OCI-M1 (cell line): ENCODE results near the gene MRPS7.

ENCODE experiments used
- DNase-seq: peaks from one replicate; lab custom pipeline; 2025; lab: John Stamatoyannopoulos, UW

The MRPS7 gene

GRCh38 chr17:75261336-75262111 is at the start of gene MRPS7, which contains the start of gene GGA3:
Gene MRPS7 (plus strand): TSS chr17:75261879. CDS start chr17:75261901, 22 bp downstream.
Gene GGA3 (minus strand): TSS chr17:75261606. CDS start chr17:75261587, 19 bp downstream.
- peak; percentile 96 for DNase-seq

DNA sequence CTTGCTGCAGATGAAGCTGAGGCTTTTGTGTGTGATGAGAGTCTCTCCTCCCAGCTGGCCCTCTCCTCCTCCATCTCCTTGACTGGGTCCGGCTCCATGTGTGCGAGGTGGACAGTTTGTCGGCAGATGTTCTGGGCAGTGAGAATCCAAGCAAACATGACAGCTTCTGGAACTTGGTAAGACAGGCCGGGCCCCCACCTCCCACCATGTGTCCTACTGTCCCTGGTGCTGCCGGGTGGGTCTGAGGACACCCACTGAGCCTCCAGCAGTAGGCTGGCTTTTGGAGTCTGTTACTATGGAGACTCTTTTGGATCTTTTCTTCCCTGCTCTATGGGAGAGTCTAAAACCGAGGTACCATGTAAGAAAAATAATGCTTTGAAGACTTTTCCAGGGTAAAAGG is 43.5 kb upstream of the MRPS7 start:
- no peak for DNase-seq

GRCh38 chr17:75219815-75220214 is 41.9 kb upstream of the MRPS7 start:
- no peak for DNase-seq

DNA sequence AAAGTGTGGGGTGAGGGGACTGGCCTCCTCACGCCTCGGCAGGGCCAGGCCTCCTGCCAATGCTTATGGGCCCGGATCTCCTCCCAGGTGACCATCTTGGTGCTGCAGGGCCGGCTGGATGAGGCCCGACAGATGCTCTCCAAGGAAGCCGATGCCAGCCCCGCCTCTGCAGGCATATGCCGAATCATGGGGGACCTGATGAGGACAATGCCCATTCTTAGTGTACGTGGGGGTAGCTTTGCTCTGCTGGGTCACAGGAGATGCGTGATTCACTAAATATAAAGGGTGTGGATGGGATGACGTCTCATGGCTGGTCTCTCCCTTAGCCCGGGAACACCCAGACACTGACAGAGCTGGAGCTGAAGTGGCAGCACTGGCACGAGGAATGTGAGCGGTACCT is 36.7 kb upstream of the MRPS7 start:
- no peak for DNase-seq

DNA sequence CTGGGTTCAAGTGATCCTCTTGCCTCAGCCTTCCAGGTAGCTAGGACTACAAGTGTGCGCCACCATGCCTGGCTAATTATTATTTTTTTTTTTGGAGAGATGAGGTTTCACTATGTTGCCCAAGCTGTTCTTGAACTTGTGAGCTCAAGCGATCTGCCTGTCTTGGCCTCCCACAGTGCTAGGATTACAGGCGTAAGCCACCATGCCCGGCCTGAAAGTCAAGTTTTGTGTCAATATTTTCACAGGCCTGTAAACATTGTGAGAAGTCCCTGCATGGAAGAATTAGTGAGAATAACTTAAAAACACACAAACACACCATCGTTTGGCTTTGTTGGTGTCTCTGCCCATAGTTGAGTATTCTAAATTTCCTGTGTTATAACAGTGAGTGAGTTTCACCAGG is 34.0 kb upstream of the MRPS7 start:
- no peak for DNase-seq

- no peak for DNase-seq
Observed at GRCh38 chr17:75228305-75228704, 33.4 kb upstream of the MRPS7 start.

GRCh38 chr17:75228847-75229246 is 32.8 kb upstream of the MRPS7 start:
- DNase-seq = no peak

GRCh38 chr17:75231071-75231470 is 30.6 kb upstream of the MRPS7 start:
- DNase-seq = no peak

DNA sequence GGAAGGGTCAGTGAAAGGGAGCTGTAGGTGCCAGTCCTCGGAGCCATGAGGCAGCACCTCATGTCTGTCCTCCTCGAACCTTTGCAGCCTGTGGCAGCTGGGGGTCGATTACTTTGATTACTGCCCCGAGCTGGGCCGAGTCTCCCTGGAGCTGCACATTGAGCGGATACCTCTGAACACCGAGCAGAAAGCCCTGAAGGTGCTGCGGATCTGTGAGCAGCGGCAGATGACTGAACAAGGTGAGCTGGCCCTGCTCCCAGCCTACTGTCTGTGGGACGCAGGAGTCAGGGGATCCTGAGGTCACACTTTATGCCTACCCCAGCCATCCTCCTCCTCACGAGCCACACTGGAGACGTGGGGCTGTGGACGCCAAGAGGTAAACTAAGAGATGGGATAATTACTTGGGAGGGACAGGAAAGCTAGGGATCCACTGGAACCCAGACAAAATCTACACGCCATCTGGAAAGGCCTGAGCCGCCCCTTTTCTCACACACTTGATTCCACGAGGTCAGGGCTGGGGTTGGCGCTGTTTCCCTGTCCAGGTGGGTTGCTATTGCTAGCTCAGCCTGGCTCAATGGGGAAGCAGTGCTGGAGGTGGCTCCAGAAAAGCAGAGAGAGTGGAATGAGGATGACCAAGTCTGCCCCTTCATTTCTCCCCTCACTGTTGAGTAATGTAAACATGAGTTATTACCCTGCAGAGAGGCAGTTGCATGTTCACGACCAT is 29.8 kb upstream of the MRPS7 start:
- DNase-seq = no peak

- DNase-seq = no peak
Observed at GRCh38 chr17:75232786-75233185, 28.9 kb upstream of the MRPS7 start.

- DNase-seq = no peak
Observed at GRCh38 chr17:75237100-75238014, 24.3 kb upstream of the MRPS7 start.

GRCh38 chr17:75238020-75238580 is 23.6 kb upstream of the MRPS7 start:
- no peak for DNase-seq

DNA sequence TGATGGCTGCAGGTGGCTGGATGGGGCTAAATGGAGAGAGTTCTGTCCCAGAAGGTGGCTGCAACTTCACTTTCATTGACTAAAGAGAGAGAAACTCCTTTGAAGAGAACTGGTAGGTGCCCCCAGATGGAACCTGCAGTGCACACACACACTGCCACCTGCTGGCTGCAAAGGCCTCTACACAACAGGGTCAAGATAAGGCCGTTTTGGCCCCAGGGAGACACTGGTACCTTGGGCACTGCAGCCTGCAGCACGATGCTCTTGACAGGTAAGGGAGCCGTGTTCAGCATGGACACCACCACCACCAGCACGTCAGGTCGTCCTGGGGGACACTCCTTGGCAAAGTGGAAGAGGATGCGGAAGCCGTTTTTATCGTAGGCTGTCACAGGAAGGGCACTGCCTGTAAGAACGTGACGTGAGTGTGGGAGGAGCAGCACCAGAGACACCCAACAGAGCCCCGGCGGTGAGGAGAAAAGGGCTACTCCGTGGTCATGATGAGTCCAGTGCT is 22.9 kb upstream of the MRPS7 start:
- peak; percentile 68 for DNase-seq

DNA sequence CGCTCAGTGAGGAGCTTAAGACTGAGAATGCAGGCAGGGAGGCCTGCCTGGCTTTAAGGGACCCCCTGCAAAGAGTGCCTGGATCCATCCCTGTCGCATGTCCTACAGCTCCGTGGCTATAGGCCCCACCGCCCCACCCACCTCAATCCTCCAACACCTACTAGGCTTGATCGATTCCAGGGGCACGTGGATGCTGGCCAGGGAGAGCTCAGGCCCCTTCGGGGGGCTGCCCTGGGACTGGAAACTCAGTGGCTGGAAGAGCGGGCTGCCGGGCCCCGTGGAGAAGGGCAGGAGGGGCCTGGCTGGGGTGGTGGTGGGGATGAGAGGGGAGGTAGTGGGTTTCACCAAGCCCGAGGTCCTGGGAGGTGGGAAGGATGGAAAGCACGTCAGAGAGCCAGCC is 22.5 kb upstream of the MRPS7 start:
- DNase-seq = no peak

GRCh38 chr17:75239778-75240393 is 21.8 kb upstream of the MRPS7 start:
- DNase-seq = no peak

DNA sequence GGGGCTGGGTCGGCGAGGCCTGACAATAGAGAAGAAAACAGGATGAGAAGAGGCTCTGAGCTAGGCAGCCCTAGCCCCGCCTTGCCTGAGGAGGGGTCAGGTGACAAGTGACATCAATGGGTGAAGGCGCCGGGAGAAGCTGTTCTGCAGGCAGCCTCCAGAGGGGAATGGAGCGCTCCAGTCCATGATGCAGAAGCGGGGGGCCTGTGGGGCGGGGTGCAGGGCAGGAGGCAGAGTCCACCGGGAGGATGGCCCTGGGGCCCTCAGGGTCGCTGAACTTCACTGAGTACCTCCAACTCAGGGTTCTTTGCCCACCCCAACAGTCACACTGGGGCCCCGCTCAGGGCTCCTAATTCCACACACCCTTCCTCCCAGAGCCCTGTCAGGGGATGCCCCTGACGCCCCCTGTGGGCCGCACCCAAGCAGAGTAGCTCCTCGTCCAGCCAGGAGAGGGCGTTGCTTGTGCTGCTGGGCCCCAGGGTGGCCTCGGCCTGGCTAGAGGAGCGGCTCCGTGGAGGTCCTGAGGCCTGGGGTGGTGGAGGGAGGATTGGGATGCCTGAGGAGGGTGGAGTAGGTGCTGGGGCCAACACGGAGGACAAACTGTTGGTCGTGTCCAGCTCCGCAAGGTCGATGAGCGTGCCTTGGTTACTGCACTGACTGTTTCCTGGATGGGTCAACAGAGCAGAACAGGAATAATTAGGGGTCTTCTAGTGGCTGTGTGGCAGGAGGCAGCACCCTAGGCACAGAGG is 21.1 kb upstream of the MRPS7 start:
- DNase-seq = peak; percentile 36

GRCh38 chr17:75241143-75241430 is 20.6 kb upstream of the MRPS7 start:
- no peak for DNase-seq

GRCh38 chr17:75241502-75241901 is 20.2 kb upstream of the MRPS7 start:
- DNase-seq = no peak

GRCh38 chr17:75241996-75242460 is 19.7 kb upstream of the MRPS7 start:
- no peak for DNase-seq

- no peak for DNase-seq
Observed at GRCh38 chr17:75242461-75243042, 19.1 kb upstream of the MRPS7 start.
